ENCODE measurements around the gene KCNK17.
"Not testable (repeated sequence)": the region's sequence is repeated elsewhere in the genome, so short reads cannot be mapped to it uniquely, and the experiment has no call there.

Gene KCNK17

GRCh38 chr6:39302669-39303424, 11.4 kb downstream of the KCNK17 start:
- peak; percentile 90 for DNase-seq (ENCODE audit: low spot score)
- FAIRE-seq: peak; percentile 96

DNA sequence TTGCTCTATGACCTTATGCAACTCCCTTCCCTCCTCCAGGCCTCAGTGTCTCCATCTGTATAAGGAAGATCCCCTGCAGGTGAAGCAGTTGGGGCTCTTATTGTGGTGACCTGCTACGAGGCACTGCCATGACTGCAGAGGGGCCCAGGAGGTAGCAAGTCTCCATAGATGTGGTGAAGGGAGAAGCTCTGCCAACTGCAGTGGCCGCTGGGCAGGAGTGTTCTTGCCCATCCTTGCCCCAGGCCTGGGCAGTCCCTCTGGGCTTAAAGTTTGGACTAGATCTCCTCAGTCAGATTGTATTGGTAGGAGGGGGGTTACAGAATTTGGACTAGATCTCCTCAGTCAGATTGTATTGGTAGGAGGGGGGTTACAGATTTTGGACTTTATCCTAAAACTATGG, 12.2 kb downstream of the KCNK17 start:
- no peak for FAIRE-seq
- DNase-seq (ENCODE audit: low spot score): no peak

- no peak for FAIRE-seq
- DNase-seq (ENCODE audit: low spot score): peak; percentile 44
These were observed 12.6 kb downstream of the KCNK17 start for GRCh38 chr6:39301606-39302005.

GRCh38 chr6:39300739-39301138, 13.5 kb downstream of the KCNK17 start:
- DNase-seq (ENCODE audit: low spot score) (no peak), FAIRE-seq (no peak)

- FAIRE-seq: no peak
- no peak for DNase-seq (ENCODE audit: low spot score)
These were observed 16.2 kb downstream of the KCNK17 start for GRCh38 chr6:39298061-39298460.

- DNase-seq (ENCODE audit: low spot score) (no peak), FAIRE-seq (peak; percentile 44)
These were observed 17.2 kb downstream of the KCNK17 start for GRCh38 chr6:39296745-39297640.

DNA sequence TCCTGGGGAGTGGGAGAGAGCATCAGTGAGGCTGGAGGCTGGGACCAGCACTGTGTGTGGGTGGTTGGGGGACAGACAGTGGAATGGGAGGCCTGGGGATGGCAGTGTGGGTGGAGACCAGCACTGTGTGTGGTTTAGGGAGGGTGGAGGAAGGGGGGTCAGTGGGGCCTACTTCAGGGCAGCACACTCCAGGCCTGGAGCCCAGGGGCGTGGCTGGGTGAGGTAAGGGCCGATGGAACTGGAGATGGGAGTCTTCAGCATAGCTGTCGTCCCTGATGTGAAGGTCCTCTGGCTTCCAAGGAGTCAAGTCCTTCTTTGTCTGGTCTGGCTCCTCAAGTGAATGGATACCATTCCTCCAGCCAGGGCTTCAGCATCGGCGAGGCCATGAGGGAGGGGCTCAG, 18.6 kb downstream of the KCNK17 start:
- no peak for FAIRE-seq

GRCh38 chr6:39294899-39295298, 19.3 kb downstream of the KCNK17 start:
- DNase-seq (ENCODE audit: low spot score) (no peak), FAIRE-seq (no peak)

More for the DNA sequence above, 18.6 kb downstream of the KCNK17 start:
- DNase-seq (ENCODE audit: low spot score): peak; percentile 34

DNA sequence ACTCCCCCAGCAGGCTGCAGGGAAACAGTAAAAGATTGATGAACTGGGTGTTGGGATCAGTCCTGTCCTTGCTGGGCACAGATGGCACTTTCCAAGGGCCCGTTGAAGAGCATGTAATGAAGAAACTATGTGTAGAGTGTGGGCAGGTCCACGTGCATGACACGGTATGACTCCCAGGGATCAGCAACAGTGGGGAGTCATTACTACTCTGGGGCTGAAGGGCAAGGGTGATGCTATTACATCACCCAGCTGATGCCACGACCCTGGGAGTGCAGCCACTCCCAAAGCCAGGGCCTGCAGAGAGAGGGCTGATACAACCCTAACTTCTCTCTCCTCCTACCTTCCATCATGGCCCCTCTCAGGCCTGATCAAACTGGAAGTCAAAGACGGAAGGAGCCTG, 20.1 kb downstream of the KCNK17 start:
- DNase-seq (ENCODE audit: low spot score) (no peak), FAIRE-seq (no peak)

DNA sequence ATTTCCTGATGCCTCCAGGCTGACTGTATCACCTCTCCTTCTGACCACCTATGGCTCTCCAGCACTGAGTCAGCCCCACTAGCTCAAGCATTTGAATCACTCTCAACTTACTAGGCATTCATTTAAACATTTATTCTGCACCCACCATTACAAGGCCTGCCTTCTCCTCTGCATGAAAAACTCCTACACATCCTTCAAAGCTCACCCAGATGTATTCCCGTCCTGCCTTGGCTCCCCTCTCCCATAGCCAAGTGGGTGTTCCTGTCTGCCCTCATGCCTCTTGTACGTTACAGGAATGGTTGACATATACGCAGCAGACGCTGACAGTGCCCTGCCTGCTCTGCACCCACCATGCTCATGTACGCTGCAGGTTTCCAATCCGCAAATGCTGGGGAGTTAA, 21.6 kb downstream of the KCNK17 start:
- FAIRE-seq (no peak), DNase-seq (ENCODE audit: low spot score) (no peak)

DNA sequence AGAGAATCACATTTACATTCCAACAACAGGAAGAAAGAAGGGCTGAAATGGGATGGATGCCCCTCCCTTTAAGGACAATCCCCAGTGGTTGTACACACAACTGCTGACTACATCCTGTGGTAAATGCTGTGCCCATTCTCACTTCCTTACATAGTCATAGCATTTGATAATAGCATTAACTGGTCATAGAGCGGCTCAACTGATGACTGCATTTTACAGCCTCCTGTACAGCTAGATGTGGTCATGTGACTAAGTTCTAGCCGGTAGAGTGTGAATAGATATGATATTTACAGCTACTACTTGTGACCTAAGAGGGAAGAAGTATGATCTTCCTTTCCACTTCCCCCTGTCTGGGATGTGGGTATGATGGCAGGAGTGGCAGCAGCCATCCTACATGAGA, 24.7 kb downstream of the KCNK17 start:
- FAIRE-seq: no peak
- no peak for DNase-seq (ENCODE audit: low spot score)

GRCh38 chr6:39287601-39288000, 26.6 kb downstream of the KCNK17 start:
- no peak for FAIRE-seq
- DNase-seq (ENCODE audit: low spot score): no peak

DNA sequence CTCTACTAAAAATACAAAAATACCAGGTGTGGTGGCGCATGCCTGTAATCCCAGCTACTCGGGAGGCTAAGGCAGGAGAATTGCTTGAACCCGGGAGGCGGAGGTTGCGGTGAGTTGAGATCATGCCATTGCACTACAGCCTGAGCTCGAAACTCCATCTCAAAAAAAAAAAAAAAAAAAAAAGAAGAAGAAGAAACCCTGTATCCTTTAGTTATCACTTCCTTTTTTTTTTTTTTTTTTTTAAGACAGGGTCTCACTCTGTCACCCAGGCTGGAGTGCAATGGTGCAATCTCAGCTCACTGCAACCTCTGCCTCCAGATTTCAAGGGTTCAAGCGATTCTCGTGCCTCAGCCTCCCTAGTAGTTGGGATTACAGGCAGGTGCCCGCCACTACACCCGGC, 27.6 kb downstream of the KCNK17 start:
- FAIRE-seq; DNase-seq (ENCODE audit: low spot score): not testable (repeated sequence)

GRCh38 chr6:39282774-39283173, 31.4 kb downstream of the KCNK17 start:
- no peak for DNase-seq (ENCODE audit: low spot score)
- no peak for FAIRE-seq

GRCh38 chr6:39281312-39281980, 32.8 kb downstream of the KCNK17 start:
- FAIRE-seq (no peak), DNase-seq (ENCODE audit: low spot score) (no peak)

DNA sequence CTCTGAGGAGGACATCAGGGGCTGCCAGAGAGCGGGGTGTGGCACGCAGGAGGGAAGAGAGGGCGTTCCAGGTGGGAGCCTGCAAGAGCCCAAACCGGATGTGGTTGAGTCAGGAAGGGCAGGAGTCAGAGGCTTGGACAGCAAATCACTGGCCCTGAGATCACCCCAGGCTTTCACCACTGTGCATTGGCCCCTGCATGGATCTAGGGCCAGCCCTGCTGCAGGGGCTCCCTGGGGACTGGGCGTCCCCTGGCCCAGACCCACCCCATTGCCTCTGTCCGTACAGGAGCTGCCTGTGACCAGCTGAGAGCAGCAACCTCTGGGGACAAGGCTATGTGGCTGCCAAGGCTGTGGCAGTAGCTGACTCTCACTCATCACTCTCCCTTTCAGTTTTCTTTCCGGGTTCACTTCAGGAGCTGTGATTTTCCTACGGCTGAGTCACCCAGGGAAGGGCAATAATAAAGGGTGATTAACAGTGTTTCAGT, 33.9 kb downstream of the KCNK17 start:
- peak; percentile 60 for DNase-seq (ENCODE audit: low spot score)

GRCh38 chr6:39279539-39279938, 34.7 kb downstream of the KCNK17 start:
- DNase-seq (ENCODE audit: low spot score) (no peak), FAIRE-seq (no peak)

More for the DNA sequence above, 33.9 kb downstream of the KCNK17 start:
- no peak for FAIRE-seq

DNA sequence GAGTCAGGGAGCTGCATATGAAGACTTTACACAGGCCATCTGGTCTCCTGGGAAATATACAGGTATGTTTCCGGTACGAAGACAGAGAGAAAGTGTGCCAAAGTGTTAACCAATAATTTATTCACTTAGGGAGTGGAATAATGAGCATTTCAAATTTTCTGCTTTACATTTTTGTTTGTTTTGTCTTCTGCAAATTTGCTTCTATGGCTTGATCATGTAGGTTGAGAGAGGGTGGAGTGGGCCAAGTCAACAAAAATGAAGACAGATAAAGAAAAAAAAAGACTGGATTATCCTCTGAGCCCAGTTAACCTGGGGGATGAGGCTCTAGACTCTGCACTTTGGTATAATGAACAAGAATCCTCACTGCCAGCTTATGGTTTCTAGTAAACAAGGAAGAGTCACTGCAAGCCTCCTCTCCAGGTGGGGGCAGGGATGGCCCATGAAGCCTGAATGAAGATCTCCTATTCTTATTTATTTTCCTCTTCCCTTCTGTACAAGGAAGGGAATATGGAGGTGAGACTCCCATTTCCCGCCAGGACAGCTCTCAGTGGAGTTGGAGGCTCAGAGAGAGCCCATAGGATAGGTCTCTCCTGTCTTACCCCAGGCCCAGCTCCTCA, 37.7 kb downstream of the KCNK17 start:
- DNase-seq (ENCODE audit: low spot score) (no peak), FAIRE-seq (no peak)

DNA sequence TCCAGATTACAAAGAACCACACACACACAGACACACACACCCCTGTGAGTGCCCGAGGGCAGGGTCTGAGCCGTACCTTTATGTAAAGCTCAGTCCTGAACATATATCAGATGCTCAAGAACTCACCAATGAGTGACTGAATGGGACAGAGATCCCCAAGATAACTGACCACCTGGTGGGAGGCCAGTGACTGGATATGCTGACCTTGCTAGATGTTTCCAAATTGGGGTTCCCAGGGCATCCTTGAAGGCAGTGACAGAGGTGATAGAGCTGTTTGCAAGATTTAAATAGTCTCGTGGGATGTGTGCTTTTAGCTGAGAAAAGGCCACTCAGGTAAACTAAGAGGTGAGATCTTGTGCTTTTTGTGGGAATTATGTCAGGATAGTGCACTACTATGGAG, 39.3 kb downstream of the KCNK17 start:
- DNase-seq (ENCODE audit: low spot score) (no peak), FAIRE-seq (no peak)

- no peak for DNase-seq (ENCODE audit: low spot score)
- no peak for FAIRE-seq
These were observed 39.7 kb downstream of the KCNK17 start for GRCh38 chr6:39274471-39274870.

DNA sequence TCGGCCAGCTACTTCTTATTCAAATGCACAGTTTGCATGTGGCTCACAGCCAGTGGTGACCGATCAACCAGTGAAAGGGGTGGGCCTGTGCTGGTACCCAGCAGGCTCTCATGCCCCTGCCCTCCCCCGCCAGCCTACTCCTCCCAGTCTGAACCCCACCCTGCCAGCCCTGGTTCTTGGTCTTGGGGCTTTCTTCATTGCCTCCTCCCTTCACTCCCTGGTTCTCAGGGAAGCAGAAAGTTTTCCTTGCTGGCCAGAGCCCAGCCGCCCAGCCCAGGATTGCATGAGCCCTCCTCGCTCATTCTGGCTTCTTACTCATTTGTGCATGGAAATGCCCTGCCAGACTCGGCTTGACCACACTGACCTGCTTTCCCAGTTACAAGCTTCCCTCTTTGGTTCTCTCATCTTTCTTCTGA, 40.8 kb downstream of the KCNK17 start:
- no peak for DNase-seq (ENCODE audit: low spot score)
- FAIRE-seq: no peak

Measured in urothelium cell line (cell line).